Esophagus (tissue), 2 donors: ENCODE data around the gene CYP2J2. TPM values are rescaled to one million over a fixed set of nuclear protein-coding genes. Genes with fewer than 3 reads are reported as not detected.
"Not testable (repeated sequence)": the region's sequence is repeated elsewhere in the genome, so short reads cannot be mapped to it uniquely, and the experiment has no call there.

Experiments used
- H3K27ac ChIP-seq, 2 donors: one replicate each; pipeline ENCODE4 v1.5.1; 2013; ENCODE audit warnings: low read depth in 2 of 2, mild to moderate bottlenecking in 2 of 2, inconsistent platforms in 1 of 2, low read length in 1 of 2, moderate library complexity in 1 of 2
- H3K27me3 ChIP-seq, 2 donors: one replicate each; pipeline ENCODE4 v1.6.1; 2013; ENCODE audit warnings: low read length in 2 of 2, control low read depth in 1 of 2, mild to moderate bottlenecking in 1 of 2; ENCODE audit not compliant: insufficient read depth in 2 of 2, control insufficient read depth in 1 of 2
- H3K36me3 ChIP-seq, 2 donors: one replicate each; pipeline ENCODE4 v1.6.1; 2013; ENCODE audit warnings: low read length in 1 of 2; ENCODE audit not compliant: control insufficient read depth in 2 of 2, insufficient read depth in 2 of 2
- H3K4me1 ChIP-seq, 2 donors: one replicate each; pipeline ENCODE4 v1.6.1; 2013; ENCODE audit warnings: low read length in 1 of 2; ENCODE audit not compliant: control insufficient read depth in 2 of 2, insufficient read depth in 2 of 2
- H3K4me3 ChIP-seq, 2 donors: one replicate each; pipeline ENCODE4 v1.5.1; 2013; ENCODE audit warnings: low read length in 2 of 2, mild to moderate bottlenecking in 2 of 2, low read depth in 1 of 2, moderate library complexity in 1 of 2
- H3K9me3 ChIP-seq, 2 donors: one replicate each; pipeline ENCODE4 v1.6.1; 2013; ENCODE audit warnings: mild to moderate bottlenecking in 2 of 2, low read depth in 1 of 2, low read length in 1 of 2, moderate library complexity in 1 of 2; ENCODE audit not compliant: control insufficient read depth in 2 of 2, insufficient read depth in 1 of 2
- WGBS, 2 donors: extraction: QIAGEN DNeasy Blood & Tissue Kit; methylation state at CpG; one replicate each; pipeline ENCODE4 v1.1.7; 2013; 5-methylcytosine and 5-hydroxymethylcytosine counted together
- polyA plus RNA-seq, 2 donors: library from polyadenylated mRNA; stranded (reverse); fragments of 200-250 nt; gene quantifications; one replicate each; pipeline ENCODE4 v1.2.3, GENCODE V29; 2013
- donor health status: healthy with polysubstance abuse.
- donor health status: Bipolar disorder and iron deficiency.

The CYP2J2 gene
- 10 to 100 TPM in 1 of 2 donors, 1 to 10 TPM in 1; 9.5 to 21.4 TPM for polyA plus RNA-seq

GRCh38 chr1:59926381-59927123 lies at the start of gene CYP2J2:
Gene CYP2J2 (minus strand): TSS chr1:59926773. CDS start chr1:59926746, 27 bp downstream.
- Histone ChIP-seq H3K4me1 (peaks cover 0 to 3% of the 10 kb centered on the region in 2 donors), H3K27me3 (peaks cover 0 to 3% of the 10 kb centered on the region in 2 donors), H3K36me3 (no peaks in the 10 kb centered on the region), H3K9me3 (no peaks in the 10 kb centered on the region), H3K4me3 (peak within 1 kb of the TSS; percentile 74 to 75), H3K27ac (peak within 1 kb of the TSS in 1 of 2 donors; percentile 47)
- WGBS, 2 donors: 2 to 3% methylated on average over 42 of the region's 42 CpGs

- no peaks in the 10 kb centered on the region for H3K4me1 ChIP-seq
- H3K36me3 ChIP-seq: no peaks in the 10 kb centered on the region
- WGBS, 2 donors: 83 to 95% methylated on average over 1 of the region's 1 CpG
- no peaks in the 10 kb centered on the region for H3K9me3 ChIP-seq
- no peak overlapping the region for H3K4me3 ChIP-seq
- no peaks in the 10 kb centered on the region for H3K27me3 ChIP-seq
- H3K27ac ChIP-seq: no peak overlapping the region
Measured at GRCh38 chr1:59973719-59974118, 47.1 kb upstream of the CYP2J2 start.

- Histone ChIP-seq H3K36me3 (no peaks in the 10 kb centered on the region), H3K4me1 (no peaks in the 10 kb centered on the region), H3K27ac (no peak overlapping the region), H3K9me3 (no peaks in the 10 kb centered on the region), H3K27me3 (no peaks in the 10 kb centered on the region), H3K4me3 (no peak overlapping the region)
- WGBS, 2 donors: 78 to 82% methylated on average over 20 of the region's 20 CpGs
Measured at GRCh38 chr1:59972216-59972927, 45.8 kb upstream of the CYP2J2 start.

- no peak overlapping the region for H3K4me3 ChIP-seq
- 14 to 15% methylated on average over 19 of the region's 19 CpGs for WGBS, 2 donors
- no peak overlapping the region for H3K27ac ChIP-seq
- no peaks in the 10 kb centered on the region for H3K4me1 ChIP-seq
- H3K27me3 ChIP-seq: no peaks in the 10 kb centered on the region
- no peaks in the 10 kb centered on the region for H3K36me3 ChIP-seq
- no peaks in the 10 kb centered on the region for H3K9me3 ChIP-seq
Measured at GRCh38 chr1:59971464-59971911, 44.9 kb upstream of the CYP2J2 start.

- not testable (repeated sequence) for H3K4me3 ChIP-seq, H3K4me1 ChIP-seq, H3K36me3 ChIP-seq, H3K9me3 ChIP-seq, H3K27me3 ChIP-seq, H3K27ac ChIP-seq
- WGBS, 2 donors: 96 to 98% methylated on average over 40 to 42 of the region's 42 CpGs
Measured at GRCh38 chr1:59969542-59970175, 43.1 kb upstream of the CYP2J2 start.

GRCh38 chr1:59968746-59969145 lies 42.2 kb upstream of the CYP2J2 start:
- WGBS, 2 donors: 91 to 94% methylated on average over 17 of the region's 17 CpGs

GRCh38 chr1:59967780-59968179 lies 41.2 kb upstream of the CYP2J2 start:
- H3K36me3 ChIP-seq: no peaks in the 10 kb centered on the region
- no peak overlapping the region for H3K27ac ChIP-seq
- H3K27me3 ChIP-seq: no peaks in the 10 kb centered on the region
- no peaks in the 10 kb centered on the region for H3K9me3 ChIP-seq
- WGBS, 2 donors: 59 to 68% methylated on average over 3 of the region's 3 CpGs
- H3K4me1 ChIP-seq: no peaks in the 10 kb centered on the region
- no peak overlapping the region for H3K4me3 ChIP-seq

More at GRCh38 chr1:59968746-59969145, 42.2 kb upstream of the CYP2J2 start:
- not testable (repeated sequence) for H3K4me3 ChIP-seq, H3K27me3 ChIP-seq, H3K4me1 ChIP-seq, H3K36me3 ChIP-seq, H3K9me3 ChIP-seq, H3K27ac ChIP-seq

GRCh38 chr1:59967141-59967697 lies 40.6 kb upstream of the CYP2J2 start:
- Histone ChIP-seq H3K36me3 (no peaks in the 10 kb centered on the region), H3K4me3 (no peak overlapping the region), H3K9me3 (no peaks in the 10 kb centered on the region), H3K27ac (no peak overlapping the region), H3K4me1 (no peaks in the 10 kb centered on the region), H3K27me3 (no peaks in the 10 kb centered on the region)
- WGBS, 2 donors: 25 to 26% methylated on average over 6 of the region's 6 CpGs

GRCh38 chr1:59952065-59952464 lies 25.5 kb upstream of the CYP2J2 start:
- WGBS, 2 donors: 78 to 80% methylated on average over 2 of the region's 2 CpGs
- no peaks in the 10 kb centered on the region for H3K4me1 ChIP-seq
- no peaks in the 10 kb centered on the region for H3K9me3 ChIP-seq
- no peaks in the 10 kb centered on the region for H3K27me3 ChIP-seq
- H3K36me3 ChIP-seq: no peaks in the 10 kb centered on the region
- H3K4me3 ChIP-seq: no peak overlapping the region
- H3K27ac ChIP-seq: no peak overlapping the region
